Stimulated activated naive CD4-positive, alpha-beta T cell treated with Interleukin-2 at 50 U/mL for 16 hours (primary cell): ENCODE measurements around the gene IGFBP7.
"Not testable (repeated sequence)": the region's sequence is repeated elsewhere in the genome, so short reads cannot be mapped to it uniquely, and the experiment has no call there.

ENCODE experiments used
- DNase-seq: peaks from one replicate; lab custom pipeline; 2025; lab: John Stamatoyannopoulos, UW

The IGFBP7 gene

DNA sequence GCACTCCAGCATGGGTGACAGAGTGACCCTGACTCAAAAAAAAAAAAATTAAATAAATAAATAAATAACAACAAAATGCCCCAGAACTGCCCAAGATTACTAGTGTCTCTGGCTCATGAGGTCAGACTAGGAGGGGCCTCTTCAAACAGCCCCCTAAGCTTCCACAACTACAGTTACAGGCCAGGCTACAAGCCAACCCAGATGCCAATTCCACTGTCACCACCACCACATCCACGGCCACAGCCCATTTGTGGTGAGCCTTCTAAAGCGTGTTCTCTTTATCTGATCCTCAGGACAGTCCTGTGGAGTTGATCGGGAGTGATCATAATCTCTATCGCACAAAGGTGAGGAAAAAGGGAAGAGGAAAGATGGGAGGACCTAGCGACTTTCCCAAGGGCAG lies 36.6 kb downstream of the IGFBP7 start:
- no peak for DNase-seq

DNA sequence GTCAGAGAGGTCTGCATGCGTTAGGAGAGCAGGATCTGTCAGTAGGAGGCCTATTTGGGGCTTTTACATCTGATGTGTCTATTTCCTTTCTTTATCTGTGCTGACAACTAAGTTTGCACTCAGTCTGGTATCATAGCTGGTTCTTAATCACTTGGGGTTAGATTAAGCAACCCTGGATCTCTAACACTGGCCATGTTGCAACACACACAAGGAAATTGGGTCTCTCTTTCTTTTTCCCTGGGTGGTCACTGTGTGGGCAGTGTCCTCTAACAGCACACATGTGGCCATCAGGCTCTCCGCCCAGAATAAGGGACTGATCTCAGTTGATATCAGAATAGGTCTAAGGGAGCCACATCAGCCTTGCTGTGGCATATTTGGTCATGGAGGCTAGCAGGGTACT lies 38.9 kb downstream of the IGFBP7 start:
- DNase-seq, result no peak

DNA sequence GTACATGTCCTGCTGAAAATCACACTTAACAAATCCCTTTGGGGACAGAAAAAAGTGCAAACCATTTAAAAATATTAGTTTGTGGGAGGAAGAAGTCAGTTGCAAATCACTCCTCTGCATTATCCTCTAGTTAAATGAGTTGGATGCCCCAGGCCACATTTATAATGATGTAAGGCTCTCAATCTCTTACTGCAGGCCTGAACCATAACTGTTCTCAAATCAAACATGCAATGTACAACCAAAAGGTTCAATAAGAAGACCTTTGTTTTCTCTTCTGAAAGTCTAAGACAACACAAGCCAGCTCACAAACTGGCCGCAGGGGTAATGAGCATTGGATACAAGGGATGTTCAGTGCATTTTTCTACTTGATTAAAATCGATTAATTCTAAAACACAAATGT lies 39.7 kb downstream of the IGFBP7 start:
- DNase-seq, result no peak

DNA sequence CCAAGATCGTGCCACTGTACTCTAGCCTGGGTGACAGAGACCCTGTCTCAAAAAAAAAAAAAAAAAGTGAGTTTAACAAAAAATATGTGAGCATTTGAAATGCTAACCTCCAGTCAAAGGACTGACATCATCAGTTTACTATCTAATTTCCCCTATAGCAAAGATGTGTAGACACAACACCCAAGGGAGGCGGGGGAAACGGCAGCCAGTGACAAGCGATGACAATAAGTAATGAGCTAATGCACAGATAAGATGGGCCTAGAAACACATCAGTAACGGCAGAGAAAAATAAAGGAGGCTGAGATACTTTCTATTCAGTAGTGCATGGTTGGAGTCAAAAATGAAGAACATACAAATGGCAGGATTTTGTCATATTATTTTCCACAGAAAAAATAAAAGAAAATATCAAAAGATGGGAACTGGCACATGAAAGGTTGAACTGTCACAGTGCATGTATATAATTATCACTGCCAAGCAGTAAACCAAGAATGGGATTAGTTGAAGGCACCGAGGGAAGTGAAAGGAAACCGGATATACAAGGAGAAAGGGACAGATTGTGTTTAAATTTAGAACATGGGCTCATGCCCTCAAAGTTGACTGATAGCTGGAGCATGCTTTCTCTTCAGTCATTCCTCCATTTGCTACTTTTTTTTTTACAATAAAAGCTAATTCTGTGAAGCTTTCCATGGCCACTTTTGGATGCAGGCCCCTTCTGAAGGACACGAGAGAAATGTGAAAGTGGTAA lies 41.8 kb downstream of the IGFBP7 start:
- DNase-seq, result no peak

DNA sequence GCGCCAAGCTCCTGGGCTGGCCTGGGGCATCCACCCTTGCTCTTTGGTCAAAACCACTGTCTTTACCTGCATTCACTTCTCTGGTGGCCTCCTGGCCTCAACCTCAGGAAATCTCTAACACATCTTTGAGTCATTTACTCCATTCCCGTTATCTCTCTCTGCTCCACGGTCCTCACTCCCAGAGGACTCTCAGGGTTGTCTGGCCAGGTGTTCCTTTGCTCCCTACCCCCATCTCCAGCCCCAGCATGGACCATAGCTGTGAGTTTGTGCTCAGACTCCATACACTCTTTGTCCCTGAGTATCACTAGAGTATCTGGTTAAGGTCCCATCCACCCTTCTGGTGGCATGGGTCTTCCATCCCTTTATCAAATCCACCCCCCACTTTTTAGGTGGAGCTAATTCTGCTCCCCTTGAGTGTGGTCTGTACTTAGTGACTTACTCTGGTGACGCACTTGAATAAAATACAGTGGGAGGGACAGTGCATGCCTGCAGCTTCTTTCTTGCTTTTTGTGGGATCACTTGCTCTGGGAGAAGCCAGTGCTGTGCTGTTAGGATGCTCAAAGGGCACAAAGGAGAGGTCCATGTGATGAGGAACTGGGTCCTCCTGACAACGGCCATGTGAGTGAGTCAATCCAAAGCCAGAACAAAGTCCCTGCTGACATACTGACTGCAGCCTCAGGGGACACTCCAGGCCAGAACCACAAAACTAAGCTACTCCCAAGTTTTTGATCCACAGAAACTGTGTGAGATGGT lies 44.3 kb downstream of the IGFBP7 start:
- DNase-seq, result no peak

DNA sequence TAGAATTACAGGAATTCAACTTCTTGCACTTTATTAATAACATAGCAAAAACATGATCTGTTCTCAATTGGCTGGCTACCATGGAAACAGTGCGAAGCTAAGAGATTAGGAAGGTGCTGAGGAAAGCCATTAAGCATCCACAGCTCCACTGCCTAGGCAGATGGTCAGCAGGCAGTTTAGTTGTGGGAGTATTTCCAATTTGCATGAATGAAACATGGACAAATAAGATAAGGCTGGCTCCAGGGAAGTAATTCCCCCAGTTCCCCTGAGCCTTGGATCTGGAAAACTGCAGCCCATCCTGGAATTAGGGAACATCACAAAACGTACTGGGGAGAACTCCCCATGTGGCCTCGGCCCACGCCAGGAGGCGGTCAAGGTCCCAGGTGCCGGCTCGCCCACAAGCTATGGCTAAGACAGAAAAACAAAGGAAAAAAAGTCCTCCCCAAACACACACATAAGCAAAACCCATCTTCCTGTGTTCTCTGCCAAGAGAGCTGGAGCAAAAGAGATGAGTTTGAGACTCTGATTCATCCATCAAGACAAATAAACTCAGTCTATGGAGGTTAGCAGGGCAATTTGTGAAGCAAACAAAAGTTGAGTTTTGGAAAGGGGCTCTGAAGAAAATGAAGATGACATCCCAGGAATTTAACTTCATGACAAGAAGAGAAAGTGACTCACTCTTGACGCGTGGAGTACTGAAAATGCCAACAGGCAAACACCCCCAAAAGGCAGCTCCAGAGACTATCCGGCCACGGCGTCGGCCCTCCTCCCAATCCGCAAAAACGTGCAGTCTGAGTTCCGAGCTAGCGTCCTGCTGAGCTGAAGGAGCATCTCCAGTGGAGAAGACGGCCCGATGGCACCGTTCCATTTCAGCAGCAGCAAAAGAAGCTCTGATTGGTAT lies 45.1 kb downstream of the IGFBP7 start:
- no peak for DNase-seq

DNA sequence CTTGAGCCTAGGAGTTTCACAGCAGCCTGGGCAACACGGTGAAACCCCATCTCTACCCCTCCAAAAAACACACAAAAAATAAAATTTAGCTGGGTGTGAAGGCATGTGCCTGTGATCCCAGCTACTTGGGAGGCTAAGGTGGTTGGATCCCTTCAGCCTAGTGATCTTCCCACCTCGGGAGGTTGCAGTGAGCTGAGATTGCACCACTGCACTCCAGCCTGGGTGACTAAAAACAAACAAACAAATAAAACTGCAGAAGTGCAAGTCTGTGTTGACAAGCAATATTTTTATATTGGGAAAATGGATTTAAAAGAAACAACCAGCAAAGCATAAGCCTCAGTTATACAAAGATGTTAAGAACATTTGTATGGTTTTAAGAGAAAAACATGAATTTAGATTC lies 46.1 kb downstream of the IGFBP7 start:
- DNase-seq, result no peak

DNA sequence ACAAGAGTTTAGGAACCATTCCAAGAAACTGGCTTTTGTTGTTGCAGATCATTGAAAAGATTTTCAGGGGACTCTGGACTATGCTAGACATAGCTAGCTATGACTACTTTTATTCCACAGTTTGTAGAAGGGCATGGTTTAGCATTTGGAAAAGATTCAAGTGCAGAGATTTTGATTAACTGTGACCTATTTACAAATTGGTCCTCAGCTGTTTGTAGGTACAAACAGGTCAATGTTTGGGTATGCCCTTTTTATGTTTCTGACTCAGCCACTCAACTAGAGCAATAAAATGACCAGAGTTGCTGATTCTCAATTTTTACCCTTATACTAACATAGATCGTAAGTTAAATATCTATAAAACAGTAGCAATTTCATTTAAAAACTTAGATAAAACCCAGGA lies 46.7 kb downstream of the IGFBP7 start:
- DNase-seq, result no peak

DNA sequence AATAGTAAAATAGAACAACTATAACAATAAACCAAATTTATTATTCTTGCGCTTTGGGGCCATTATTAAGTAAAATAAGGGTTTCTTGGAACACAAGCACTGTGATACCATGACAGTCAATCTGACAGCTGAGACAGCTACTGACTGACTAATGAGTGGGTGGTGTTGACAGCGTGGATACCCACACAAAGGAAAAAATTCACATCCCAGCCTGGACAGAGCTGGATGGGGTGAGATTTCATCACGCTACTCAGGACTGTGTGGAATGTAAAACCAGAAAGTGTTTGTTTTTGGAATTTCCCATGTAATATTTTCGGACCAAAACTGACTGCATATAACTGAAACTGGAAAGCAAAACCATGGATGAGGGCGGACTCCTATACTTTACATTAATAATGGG lies 48.8 kb downstream of the IGFBP7 start:
- no peak for DNase-seq

DNA sequence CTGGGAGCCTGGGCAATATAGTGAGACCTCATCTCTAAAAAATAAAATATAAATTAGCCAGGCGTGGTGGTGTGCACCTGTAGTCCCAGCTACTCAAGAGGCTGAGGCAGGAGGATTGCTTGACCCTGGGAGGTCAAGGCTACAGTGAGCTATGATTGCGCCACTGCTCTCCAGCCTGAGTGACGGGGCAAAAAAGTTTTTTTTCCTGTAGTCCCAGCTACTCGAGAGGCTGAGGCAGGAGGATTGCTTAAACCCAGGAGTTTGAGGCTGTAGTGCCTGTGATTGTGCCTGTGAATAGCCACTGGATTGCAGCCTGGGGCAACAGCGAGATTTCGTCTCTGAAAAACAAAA lies 49.5 kb downstream of the IGFBP7 start:
- DNase-seq, result not testable (repeated sequence)

DNA sequence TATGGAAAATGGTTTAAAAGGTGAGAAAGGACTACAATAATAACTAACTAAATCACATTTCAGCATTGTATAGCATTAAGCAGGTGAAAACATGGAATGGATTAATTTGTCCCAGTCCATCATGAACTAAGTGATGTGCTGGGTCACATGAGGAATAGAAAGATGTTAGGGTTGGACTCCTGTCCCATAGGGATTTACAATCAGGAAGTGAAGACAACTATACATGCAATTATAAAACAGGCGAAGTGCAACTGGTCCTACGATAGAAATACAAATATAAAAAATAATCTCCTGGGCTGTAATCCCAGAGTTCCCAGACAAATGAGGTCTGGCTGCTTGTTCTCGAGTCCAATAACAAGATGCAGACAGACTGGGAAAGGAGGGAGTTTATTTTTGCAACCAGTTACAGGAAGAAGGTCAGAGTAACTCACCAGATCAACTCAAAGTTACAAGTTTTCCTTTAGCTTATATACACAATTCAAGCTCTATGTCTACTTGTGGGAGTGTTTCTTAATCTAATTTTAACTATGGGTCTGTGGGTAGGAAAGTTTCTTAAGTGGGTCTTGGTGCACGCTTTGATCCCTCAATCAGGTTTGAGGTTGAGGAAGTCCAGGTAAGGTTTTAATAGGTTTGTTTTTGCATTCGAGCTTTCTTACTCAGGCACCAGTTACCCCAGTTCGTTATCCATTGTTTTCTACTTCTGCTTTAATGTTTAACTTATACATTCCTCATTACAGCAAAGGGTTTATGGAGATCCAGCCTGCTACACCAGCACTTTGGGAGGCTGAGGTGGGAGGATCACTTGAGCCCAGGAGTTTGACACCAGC lies 50.1 kb downstream of the IGFBP7 start:
- DNase-seq, result no peak

DNA sequence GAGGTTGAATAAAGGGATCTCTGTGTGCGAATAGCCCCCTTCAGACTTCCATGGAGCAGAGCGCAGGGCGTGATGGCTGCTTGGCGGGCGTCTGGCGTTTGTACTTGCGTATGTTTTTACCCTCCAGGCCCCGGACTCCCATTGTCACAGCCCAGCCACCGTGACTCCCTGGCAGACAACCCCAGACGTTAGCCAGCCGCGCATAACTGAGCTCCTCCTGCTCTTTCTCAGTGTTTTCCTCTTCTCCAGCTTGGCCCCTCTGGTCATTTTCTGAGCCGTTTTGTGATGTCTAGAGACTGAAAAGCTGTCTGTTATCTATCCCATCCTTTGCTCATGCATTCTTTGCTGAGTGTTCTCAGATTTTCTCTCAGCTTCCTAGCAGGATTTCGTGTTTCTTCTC lies 54.3 kb downstream of the IGFBP7 start:
- no peak for DNase-seq

DNA sequence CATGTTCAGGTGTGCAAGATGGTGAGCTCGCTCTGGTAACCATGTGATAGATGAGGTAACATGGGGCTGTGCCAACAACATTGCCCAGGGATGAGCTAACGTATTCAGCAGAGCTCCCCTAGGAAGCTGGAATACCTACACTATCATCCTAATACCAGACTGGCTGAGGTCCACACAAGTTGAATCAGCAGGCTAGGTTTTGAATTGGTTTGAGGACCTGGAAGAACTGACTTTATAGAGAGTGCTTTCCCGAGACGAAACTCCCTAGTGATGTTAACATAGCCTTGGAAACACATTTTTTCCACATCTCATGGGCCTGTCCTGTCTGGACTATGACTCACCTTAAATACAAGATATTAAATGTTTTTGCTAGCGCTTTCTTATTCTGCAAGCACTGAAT lies 56.7 kb downstream of the IGFBP7 start:
- DNase-seq, result no peak

DNA sequence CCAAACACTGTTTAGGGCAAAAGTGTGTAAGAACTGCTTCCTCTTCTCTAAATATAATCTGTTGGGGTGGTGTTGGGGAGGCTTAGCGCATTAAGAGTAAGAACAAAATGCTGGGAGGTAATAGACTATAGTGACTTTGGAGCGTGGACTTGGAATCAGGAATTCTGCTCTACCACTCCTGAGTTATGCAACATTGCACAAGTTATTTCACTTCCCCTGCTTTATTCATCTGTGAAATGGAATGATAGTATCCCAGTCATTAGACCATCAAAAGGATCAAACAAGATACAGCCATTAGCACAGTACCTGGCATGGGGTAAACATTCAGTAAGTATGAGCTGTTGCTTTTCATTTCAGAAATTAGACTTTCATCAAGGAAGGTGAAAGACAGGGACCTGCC lies 58.7 kb downstream of the IGFBP7 start:
- DNase-seq, result no peak

DNA sequence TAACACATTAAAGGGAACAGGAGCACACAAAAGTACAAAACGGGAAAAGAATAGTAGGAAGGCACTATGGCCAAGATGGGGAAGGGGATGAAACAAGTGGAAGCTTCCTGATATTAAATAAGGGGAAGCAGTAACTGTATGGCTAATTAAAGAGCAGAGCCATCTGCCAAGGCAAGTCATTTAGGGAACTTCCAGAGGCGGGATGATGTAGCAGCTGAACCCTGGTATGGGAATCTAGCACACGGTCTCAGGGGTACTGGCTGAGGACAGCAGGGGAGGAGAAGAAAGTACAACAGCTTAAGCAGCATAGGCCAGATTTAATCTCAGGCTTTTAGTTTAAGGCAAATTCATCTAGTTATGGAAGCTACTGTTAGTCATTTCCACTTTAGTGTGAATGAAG lies 59.1 kb downstream of the IGFBP7 start:
- no peak for DNase-seq

DNA sequence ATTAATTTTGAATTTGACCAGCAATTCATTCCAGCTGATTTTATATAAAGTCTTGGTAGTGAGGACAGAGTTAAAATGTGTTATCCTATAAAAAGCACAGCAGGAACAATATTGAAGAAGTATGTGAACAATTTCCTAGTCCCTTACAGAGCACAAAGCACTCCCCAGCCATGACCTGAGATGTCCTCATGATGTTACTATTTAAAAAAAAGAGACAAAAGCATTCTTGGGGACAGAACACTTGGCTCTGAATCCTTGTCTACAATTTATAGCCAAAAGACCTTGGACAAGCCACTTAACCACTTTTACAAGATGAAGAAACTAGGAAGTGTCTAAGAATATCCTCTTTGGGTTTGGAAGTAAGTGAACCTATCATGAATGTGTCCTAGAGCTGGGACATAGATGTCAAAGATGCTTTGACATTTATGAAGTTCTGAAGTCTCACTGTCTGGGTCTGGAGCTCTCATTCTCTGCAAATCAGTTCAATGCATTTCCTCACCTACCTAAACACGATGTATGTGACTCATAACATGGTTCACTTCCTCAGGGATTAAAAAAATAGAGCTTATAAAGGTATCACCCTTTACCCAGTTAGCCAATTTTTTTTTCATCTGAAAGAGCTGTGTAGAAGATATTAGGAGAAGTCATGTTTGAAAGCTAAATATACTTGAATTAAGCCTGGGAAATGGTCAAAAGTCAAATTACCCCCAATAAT lies 61.4 kb downstream of the IGFBP7 start:
- no peak for DNase-seq

DNA sequence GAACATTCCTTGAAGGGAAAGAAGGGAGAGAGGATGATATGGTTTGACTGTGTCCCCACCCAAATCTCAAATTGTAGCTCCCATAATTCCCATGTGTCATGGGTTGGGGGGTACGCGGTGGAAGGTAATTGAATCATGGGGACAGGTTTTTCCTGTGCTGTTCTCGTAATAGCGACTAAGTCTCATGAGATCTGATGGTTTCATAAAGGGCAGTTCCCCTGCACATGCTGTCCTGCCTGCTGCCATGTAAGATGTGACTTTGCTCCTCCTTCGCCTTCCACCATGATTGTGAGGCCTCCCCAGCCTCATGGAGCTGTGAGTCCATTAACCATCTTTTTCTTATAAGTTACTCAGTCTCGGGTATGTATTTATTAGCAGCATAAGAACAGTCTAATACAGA lies 63.1 kb downstream of the IGFBP7 start:
- DNase-seq, result not testable (repeated sequence)

DNA sequence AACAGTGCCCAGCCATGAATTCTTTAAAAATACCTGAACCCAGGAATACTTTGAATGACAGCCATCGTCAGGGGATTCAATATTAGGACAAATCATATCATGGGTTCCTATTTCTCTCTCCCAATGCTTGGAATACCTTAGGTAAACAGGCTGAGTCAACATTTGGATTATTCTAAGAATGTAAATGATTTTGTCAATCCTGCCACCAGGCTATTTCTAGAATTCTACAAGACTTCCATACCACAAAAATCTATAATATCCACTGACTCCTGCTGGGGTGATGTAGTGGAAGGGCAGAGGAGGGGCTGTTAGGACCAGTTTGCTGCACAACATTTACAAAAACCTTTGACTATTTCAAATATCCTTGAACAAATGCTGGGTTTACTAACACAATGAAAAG lies 65.2 kb downstream of the IGFBP7 start:
- DNase-seq, result no peak

DNA sequence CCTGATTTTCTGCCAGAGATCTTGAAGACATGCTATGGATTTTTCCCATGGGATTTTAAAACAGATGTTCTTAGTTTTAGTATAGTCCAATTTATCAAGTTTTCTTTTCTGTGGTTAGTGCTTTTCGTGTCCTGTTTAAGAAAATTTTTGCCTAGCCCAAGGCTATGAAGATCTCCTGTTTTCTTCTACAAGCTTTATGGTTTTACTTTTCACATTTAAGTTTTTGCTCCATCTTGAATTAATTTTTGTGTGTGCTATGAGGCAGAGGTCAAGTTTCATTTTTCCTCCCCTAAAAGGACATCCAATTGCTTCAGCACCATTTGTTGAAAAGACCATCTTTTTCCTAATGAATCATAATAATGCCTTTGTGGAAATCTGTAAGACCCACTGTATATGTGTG lies 65.9 kb downstream of the IGFBP7 start:
- no peak for DNase-seq

DNA sequence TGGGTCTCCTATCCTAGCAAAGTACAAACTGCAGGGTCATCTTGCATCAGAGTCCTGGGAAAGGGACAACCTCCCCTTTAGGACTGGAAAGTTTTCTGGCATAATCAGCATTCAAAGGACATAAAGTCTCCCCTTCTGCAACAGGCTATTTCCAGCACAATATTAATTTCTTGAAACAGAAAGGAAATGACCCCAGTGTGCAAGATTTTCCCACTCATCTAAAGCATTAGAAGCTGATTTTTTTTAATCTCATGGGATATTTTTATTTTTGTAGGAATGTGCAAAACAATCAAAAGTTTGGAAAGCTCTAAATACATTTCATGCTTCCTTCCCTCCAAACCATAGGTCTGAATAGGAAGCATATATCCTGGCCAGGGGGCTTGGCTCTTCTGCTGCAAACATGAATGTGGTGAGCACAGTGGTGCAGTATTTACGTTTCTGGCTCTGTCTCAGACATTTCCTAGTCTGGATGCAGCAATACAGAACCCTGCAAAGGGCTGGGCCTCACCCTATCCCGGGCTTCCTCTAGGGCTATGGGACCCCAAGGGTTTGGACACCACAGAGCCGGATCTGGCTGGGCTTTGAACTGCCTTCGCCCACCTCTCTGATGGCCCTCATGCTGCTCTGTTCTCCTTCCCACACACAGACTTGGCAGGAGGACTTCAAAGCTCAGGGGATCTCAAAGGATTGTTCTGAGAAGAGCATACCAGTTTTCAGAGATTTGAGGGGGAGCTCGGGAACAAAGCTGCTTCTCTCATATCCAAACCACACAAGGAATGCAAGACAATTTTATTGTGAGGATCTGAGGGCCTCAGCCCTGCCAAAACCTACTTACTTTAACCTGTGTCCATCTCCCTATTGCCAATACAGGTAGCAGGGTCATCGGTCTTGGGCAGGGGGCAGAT lies 66.6 kb downstream of the IGFBP7 start:
- no peak for DNase-seq
